HG03025 (cell line): ENCODE results near the gene STAMBPL1.
"Not testable (repeated sequence)": the region's sequence is repeated elsewhere in the genome, so short reads cannot be mapped to it uniquely, and the experiment has no call there.

Experiments used
- ATAC-seq: cut with Tn5 transposase; IDR thresholded peaks from one replicate; pipeline ENCODE4 v1.9.1; 2021; ENCODE audit warnings: mild to moderate bottlenecking, moderate library complexity; ENCODE audit not compliant: unreplicated experiment, low FRiP score

Gene STAMBPL1

DNA sequence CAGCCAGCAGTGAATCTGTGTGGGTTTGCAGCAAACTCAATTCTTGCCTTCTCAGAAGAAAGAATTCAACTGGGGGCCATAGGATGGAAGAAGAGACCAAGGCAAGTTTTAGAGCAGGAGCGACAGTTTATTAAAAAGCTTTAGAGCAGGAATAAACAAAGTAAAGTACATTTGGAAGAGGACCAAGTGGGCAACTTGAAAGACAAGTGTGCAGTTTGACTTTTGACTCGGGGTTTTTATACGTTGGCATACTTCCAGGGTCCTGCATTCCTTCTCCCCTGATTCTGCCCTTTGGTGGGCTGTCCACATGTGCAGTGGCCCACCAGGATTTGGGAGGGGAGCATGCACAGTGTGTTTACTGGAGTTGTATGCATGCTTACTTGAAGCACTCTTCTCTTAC is 25.4 kb upstream of the STAMBPL1 start:
- ATAC-seq = no peak

DNA sequence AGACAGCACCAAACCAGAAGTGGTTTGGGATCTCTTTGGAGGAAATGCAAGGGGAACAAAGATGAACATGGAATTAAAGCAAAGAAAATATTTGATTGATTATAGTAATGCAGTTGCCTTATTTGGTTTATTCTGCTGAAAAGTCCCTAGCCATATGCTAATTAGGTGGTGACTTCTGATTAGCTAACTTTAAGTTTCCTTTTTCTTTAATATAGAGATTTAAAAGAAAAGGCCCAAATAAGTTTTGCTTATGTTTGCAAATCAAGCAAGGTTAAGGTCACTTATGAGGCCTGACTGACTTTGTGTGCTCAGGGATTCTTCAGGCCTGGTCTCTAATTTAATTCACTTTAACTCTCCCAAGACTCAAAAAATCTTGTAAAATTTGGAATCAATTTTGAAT is 22.2 kb upstream of the STAMBPL1 start:
- no peak for ATAC-seq

DNA sequence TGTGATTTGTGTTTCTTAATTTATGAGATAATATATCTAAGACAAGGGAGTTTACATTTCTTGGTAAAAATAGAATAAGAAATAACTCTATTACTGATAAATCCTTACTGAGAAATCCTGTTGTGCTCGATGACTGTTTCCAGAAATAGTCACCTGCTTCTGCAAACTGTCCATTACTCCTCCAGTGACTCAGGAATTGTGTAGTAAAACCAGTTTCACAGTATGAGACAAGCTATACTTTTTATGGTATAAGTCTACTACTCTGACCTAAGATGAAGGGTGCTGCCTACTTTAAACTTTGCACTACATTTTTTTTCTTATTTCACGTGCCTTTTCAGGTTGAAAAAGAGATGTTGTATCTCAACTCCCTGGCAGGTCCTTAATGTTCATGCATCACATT is 21.6 kb upstream of the STAMBPL1 start:
- ATAC-seq = no peak

DNA sequence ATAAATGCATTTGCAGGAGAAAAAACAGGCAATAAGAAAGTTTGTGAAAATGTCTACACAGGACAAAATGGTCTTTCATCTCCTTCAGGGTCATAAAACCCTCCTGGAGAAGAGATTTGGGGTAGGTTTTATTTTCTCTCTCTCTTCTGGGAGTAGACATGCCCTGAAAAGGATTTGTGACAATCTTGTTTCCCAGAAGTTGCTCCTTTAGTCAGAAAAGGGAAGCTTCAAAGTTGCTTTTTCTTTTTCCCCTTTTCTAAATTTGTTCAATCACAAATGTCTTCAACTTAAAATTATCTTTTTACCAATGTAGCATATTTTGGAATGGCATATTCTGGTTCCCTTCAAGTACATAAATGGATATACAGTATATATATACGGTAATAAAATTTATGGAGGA is 19.0 kb upstream of the STAMBPL1 start:
- no peak for ATAC-seq

DNA sequence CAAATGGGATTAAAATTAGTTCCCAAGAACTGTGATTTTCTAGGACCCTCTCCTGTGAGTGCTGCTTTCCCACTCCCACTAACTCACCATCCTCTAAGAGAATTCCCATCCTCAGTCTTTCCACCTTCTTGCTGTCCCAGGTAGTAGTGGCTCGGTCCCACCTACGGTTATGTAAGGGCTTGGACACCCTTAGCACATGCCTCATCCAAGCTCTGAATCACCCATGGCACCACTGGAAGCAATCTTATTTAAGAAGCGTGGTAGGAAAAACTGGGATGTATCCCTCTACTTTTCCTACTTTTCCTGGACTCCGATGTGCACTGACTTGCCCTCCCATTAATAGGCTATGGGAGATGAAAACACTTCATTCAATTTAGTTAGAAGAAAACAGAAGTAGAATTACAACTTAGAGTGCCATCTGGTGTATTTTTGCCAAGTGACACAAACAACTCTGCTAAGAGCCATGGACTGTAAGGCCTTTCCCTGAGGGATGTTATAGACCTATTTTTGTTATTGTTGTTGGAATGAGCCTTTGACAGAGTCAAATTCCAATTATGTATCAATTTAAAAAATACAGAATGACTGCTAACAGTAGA is 14.7 kb upstream of the STAMBPL1 start:
- ATAC-seq = no peak

DNA sequence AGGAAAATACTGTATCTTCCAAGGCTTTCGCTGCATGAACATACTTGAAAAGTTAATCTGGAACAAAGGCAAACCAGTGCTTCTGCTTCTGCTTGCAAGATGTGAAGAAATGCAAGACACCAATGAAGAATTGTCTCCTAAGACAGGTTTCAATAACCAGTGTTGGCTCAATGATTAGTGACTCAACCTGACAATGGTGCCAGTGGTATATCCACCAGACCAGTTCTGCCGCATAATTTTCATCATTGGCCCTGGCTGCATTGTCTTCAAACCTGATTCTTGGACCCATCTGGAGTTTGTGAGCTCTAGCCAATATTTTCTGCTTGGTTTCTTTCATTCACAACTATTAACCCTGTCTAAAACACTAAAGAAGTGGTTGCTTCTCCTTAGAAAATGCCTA is 13.6 kb upstream of the STAMBPL1 start:
- ATAC-seq = no peak

DNA sequence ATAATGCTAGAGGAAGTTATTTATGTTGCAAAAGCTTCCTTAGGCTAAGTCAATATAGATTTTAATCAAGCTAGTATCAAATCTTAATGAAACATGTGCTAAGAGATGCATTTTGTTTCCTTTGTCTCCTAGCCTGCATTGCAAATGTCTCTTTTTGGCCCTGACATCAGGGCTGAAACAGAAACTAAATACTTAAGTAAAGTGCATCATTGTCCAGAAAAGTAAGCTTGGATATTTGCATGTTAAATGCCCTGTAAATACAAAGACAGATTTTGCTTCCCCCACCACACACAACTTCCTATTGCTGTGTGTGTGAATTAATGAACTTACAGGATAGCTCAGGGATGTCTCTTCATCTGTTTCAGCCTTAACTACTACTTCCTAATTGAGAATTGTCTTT is 10.0 kb upstream of the STAMBPL1 start:
- ATAC-seq = no peak

DNA sequence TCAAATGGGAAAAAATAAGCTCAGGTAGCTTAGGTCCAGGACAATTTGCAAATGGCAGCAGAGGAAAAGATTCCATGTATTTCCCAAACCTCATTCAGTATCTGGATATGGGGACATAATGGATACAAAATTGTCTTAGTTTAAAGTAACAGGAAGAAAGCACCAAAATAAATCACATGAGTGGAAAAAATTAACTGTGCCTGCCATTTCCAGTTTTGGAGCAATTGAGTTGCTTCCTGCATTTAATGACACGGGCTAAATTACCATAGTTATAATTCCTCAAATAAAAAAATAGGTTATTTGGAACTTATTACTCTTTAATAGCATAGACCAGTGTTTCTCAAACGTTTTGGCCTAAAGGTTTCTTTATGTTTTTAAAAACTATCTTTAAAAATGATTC is 6.3 kb upstream of the STAMBPL1 start:
- no peak for ATAC-seq

DNA sequence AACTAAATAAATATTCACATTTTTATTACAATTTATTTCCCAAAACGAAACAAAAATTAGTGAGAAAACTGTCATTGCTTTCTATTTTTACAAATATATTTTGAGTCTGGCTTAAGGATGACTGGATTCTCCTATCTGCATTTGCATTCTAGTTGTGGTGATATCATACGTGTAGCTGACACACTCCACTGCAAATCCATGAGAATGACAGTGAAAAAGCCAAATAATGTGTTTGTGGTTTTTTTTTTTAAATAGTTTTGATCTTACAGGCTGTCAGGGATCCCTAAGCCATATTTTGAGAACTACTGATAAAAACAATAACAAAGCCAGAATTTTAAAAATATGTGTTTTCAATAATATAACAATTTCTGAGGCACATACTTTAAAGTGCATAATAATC is 5.8 kb upstream of the STAMBPL1 start:
- no peak for ATAC-seq

DNA sequence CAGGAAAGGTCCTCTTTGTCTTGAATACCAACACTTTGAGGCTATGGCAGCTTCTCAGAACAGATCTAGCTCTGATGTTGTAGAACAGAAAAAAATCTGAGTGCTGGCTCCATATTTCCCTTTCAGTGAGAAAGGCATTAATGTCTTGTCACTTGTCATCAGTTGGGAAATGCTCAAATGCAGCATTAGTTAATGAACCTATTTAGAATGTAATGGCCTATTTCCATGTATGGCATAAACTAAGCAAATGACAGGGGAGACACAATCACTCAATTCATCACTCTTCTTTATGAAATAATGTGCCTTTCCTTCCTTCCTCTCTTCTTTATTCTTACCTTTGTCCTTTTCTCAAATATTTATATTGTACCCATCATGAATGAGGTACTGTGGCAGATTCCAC is 5.0 kb upstream of the STAMBPL1 start:
- ATAC-seq = no peak

DNA sequence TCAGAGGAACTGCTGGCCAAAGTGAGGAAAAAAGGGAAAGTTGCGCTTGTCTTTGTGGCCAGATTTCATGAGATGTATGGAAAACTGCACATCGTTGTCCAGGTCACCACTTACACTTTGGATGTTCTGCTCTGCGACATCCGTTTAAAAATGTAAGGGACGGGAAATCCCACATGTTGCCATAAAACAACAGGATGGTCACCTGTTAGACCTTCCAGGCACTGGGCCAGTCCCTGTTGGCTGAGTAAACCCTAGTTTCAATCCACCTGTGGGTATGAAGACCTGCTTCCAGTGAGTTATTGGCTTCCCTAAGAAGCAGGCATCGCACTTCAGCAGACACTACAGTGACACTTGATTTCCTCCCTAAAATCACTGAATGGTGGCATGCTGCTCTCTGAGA is 2.7 kb upstream of the STAMBPL1 start:
- ATAC-seq = no peak

DNA sequence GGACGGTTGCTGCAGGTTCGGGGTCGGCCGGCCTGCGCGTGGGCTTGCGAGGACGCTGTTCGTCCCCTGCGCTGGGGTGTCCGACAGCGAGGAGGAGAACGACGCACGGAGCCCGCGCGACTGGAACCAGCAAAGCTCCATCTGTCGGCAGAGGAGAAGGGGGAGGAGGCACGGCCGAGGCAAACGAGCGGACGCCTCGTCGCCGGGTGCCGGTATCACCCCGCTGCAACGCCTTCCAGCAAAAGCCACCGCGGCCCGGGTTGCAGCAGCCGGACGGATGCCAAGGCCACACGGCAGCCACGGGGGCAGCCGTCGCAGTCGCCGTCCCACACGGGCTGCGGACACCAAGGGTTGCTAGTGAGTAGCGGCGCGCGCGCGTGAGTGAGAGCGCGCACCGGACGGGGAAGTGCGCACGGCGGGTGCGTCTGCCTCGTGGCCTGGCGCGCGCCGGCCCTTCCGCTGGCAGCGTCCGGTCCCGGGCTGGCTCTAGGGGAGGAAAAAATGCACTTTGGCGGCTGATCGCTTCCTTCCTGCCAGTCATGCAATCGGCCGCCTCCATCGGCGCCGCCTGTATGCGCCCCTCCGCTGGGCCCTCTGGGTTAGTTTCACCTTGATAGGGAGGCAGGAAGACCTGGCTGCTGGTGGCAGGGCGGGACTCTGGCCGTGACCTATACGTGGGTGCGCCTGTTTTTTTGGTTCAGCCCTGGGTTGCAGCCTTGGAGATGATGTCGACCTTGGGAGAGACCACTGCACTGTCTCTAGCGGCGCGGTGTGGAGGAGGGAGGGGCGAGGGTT is 434 bp downstream of the STAMBPL1 start:
- ATAC-seq = peak; percentile 68

DNA sequence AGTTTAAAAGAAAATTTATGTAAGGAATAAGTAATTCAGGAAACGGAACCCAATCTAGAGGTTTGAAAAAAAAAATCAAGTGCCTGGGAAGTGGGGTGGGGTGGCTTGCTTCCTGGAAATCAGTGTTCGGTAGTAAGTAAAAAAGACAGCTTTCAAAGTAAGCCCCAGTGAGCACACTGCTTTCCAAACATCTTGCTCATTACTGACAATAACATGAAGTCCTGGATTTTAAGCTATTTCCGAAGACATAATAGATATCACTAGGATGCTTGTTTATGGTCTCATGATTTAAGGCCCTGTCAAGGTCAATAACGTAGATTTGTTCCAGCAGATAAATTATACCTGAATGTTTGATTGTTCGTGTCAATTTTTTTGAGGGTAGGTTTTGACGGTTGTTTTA is 1.3 kb downstream of the STAMBPL1 start:
- no peak for ATAC-seq

DNA sequence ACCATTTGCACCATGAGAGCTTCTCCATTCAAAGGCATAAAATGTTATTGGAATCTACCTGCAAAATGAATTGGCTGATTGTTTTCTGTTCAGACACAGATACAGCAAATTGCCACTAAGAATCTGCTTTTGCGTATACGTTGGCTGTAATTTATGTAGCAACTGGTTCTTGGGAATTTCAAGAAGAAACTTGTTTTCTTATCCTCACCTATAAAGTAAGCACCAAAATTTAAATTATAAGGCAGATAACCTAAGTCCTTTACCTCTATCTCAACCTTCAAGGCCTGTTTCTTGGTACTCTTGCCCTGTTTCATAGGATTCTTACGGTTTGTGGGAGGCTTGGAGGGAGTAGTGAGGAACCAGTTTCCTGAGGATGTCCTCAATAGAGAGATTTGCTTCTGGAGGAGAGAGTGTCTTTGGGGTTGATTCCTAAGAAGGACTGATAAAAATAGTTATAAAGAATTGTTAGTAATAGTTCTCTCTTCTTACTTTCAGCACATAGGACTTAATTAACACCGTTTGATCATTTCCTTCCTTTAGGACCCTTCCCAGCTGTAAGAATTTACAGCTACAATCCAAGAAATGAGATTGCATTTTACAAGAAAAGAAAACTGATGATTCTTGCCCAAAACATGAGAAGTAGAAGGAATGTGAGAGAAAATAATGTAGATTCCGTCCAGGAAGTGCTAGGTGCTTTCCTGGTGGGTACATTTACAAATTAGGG is 2.0 kb downstream of the STAMBPL1 start:
- no peak for ATAC-seq

DNA sequence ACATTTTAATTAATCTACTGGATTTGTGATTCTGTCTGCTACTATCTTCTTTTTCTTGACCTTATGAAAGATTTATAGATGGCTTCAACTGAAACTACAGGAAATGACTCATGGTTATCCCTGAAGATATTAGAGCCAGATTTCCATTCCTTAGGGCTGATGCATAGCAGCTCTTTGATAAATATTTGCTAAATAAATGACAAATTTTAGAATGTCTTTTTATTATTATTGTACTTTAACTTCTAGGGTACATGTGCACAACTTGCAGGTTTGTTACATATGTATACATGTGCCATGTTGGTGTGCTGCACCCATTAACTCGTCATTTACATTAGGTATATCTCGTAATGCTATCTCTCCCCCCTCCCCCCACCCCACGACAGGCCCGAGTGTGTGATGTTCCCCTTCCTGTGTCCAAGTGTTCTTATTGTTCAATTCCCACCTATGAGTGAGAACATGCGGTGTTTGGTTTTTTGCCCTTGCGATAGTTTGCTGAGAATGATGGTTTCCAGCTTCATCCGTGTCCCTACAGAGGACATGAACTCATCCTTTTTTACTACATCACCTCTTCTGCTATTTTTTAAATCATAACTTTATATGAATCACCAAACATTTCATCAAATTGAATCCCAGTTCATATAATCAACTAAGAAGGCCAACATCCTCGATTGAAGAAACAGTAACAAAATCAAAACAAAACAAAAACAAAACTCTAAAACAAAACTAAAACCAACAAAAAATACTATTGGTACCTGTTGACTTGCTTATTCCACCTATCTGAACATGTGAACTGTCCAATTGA is 2.8 kb downstream of the STAMBPL1 start:
- not testable (repeated sequence) for ATAC-seq

DNA sequence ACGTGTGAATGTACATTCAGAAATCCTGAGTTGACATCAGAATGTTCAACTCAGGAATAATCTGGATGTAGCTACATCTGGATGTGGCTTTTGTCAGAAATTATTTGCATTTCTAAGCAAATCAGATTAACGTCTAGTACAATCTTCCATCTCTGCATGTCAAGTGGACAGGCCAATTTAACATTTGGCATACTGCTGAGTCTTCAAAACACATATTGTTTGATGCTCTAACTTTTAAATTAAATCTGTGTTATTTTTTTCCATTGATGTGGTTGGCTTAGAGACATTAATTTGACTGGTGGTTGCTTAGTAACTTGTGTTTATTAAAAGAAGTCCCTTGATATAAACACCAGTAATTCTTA is 3.4 kb downstream of the STAMBPL1 start:
- ATAC-seq = no peak

DNA sequence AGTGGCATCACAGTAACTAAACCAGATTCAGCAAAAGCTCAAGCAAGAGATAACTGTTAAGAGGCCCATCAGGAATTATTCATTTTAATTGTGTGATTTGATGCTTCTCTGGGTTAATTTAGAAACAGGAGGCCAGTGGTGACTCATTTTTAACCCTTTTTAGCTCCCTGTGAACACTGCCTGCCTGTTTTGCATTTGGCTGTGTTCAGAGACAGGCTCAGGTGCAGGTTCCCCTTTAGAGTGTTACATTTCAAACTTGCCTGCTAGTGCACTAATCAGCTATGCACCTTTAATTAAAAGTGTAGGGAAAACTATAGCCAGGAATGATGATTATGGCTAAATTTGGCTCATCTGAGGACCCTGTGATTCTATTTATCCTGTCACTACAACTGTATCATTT is 6.5 kb downstream of the STAMBPL1 start:
- ATAC-seq = peak; percentile 39

DNA sequence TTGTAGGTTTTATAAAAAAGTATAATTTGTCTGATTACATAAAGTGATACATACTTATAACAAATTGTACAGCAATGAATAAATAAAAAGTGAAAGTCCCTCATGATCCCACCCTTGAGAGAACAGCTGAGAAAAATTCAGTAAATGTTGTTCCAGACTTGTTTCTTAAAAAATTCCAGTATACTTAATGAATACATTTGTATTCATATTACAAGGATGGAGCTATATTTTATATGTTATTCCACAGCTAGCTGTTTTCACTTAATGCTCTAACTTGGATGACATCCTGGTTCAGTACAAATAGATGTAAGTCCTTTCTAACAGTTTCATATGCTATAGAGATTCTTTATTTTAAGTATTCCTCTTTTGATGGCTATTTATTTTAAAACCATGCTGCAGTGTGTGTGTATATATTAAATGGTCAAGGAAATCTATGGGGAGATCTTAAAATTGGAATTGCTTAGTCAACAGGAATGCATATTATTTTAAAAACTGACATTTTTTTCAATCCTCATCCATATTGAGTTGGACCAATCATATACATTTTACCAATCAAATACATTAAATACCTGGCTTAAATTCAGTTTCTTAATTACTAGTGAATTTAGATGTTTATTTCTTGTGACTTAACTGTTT is 8.9 kb downstream of the STAMBPL1 start:
- ATAC-seq = no peak

DNA sequence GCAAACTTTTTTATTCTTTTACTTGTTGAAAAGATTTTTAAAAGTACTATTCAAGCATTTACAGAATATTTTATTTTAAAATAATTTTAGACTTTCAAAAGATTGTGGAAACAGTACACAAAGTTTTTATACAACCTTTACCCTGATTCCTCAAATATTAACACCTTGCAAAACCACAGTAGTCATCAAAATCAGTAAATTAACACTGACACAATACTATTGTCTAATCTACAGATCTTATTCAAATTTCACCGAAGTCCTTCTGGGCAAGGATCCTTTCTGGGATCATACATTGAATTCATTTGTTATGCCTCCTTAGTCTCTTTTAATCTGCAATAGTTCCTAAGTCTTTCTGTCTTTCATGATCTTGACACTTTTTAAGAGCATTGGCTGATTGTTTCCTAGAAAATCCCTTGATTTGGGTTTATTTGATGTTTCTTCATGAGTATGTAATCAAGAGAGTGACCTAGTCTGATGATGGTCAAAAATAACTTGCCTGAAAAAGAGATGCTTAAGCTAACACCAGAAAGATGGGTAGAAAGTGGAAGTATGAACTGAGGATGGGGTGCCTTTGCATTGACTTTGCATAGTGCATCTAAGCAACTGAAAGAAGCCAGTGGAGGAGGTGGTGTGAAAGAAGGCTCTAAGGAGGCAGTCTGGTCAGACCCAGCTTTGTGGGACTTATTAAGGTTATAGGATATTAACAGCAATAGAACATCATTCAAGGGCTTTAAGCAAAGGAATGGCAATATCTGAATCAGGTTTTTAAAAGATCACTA is 9.7 kb downstream of the STAMBPL1 start:
- ATAC-seq = peak; percentile 60
